GM19455 (cell line): ENCODE results near the gene NTM.

ENCODE experiments used
- ATAC-seq: cut with Tn5 transposase; IDR thresholded peaks from one replicate; pipeline ENCODE4 v1.9.1; 2021; ENCODE audit not compliant: unreplicated experiment

NTM gene

DNA sequence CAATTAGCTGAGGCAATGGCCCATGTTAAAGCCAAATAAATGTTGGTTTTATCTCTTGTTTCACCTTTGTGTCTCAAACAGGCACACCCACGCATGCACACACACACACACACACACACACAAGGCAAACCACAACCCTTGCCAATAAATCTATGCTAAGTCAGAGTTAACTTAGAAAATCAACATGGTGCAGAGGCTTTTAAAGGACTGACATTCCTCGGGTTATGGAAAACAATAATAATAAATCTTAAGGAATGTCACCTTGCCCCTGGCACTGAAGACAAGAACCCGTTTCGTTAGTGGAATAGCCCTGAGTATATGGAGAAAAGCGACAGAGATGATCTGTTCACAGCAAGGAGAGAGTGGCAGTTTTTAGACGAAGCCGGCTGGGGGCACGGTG, 326.3 kb downstream of the NTM start:
- no peak for ATAC-seq

DNA sequence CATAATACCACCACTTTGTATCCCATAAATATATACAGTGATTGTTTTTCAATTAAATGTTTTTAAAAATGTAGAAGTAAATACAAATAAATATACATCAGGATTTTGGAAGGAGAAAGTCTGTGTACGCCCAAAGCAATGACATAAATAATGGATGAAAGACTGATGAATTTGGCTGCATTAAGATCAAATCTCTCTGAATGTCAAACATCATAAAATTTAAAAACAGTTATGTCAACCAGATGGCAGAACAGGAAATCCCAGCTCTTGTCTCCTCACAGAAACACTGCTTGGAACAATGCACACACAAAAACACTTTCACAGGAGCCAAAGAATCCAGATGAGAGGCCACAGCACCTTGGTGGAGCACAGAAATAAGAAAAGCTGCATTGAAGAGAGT, 332.9 kb downstream of the NTM start:
- no peak for ATAC-seq

DNA sequence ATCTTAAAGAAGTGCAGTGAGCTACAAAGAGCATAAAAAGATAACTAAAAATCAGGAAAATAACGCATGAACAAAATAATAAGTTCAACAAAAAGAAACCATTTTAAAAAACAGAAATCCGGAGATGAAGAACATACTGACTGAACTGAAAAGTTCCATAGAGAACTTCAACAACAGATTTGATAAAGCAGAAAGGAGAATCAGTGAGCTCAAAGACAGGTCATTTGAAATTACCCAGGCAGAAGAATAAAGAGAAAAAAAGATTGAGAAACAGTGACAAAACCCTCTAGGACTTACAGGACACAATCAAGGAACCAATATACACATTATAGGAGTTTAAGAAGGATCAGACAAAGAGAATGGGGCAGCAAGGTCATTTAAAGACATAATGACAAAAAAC, 334.3 kb downstream of the NTM start:
- ATAC-seq, result no peak

DNA sequence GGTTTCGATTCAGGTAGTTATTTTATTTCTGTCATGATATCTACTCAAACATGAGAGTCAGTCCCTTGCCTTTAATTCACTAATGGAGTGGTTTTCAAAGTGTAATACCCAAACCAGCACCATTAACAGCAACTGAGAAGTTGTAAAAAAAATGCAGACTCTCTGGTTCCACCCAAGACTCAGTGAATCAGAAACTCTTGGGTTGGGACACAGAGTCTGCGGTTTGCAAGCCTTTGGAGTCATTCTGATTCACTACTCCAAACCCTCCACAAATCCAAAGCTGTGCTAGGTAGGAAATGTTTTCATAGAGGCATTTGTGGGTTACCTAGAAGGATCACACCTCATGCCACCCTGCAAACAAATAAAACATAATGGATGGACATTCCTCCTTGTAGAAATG, 340.1 kb downstream of the NTM start:
- no peak for ATAC-seq

DNA sequence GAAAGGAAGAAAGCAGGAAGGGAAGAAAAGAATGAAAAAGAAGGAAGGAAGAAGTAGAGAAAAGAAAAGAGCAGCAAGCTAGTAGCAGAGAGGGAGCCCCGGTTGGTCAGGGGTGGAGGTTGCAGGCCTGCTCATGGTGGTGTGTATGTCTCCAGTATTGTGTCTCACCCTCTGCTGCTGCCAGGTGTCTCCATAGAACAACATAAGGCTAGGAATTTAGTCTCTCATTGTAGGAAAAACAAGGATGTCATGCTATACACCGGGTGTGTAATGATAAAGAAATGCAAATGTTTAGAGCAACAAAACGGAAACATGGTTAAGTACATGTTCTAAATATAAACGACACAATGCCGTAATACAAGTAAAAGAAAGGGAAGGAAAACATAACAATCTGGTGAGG, 342.5 kb downstream of the NTM start:
- ATAC-seq, result no peak

DNA sequence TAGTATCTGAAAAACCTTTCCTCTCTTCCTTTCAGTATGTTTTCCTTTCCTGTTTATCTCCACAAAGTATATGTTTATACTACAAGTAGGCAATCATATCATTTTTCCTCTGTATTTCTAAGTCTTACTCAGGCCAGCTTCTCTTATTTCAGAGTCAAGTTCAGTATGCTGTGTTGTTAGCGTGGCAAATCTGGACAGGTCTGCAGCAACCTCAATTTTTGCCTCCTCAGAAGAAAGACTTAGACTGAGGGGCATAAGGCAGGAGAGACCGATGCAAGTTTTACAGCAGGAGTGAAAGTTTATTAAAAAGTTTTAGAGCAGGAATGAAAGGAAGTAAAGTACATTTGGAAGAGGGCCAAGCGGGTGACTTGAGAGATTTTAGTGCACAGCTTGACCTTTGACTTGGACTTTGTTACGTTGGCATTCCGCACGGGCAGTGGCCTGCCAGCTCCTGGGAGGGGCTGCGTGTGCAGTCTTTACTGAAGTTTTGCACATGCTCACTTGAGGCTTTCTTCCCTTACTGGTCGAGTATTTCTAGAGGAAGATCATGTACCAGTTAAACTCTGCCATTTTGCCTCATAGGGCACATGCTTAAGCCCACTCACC, 343.2 kb downstream of the NTM start:
- ATAC-seq, result no peak

DNA sequence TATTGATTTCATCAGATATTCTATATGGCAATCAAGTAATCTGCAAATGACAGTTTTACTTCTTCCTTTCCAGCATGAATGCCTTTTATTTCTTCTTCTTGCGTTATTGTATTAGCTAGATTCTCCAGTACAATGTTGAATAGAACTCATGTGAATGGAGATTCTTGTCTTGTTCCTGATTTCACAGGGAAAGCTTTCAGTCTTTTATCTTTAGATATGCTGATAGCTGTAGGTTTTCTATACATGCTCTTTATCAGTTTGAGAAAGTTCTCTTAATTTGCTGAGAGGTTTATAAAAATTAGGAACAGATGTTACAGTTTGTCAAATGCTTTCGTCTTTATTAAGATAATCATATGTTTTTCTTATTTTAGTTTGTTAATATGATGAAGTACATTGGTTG, 347.2 kb downstream of the NTM start:
- ATAC-seq, result no peak

DNA sequence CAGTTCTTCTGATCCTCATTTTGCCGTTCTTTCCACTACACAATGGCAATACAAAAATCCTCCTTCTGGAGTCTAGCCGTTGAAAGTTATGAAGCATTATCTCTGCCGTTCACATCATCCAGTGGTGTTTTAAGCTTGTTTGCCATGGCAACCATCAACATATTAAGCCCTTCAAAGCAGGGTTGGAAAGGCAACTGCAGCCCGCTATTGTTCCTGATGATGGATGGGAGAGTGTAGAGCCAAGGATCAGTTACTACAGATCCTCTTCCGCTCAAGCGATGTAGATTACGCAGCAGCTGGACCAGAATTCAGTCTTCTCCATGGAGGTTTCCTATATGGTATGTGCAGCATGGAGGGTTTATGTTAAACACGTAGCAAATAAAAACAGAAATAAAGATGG, 352.7 kb downstream of the NTM start:
- ATAC-seq, result no peak

DNA sequence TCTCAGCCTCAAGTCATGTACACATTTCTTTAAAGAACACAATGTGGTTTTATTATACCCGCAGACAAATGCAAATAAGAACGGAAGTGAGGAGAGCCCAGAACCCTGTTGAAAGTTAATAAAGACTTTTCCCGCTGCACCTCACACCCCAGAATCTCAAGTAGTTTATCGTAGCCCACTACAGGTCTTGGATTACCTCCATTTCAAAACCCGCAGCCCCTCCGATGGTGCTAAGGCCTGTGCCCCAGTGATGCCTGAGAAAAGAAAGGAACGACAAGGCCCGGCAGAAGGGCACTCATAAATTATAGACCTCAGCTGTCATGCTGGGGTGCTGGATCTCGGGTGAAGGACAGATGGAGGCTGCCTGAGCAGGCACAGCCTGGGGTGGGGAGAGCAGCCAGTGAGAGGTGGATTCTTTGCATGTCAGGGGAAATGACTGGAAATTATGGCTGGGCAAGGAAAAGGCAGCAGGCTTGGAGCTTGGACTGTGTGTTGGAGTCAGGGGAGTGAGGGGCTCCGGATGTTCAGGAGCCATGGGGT, 354.1 kb downstream of the NTM start:
- no peak for ATAC-seq

DNA sequence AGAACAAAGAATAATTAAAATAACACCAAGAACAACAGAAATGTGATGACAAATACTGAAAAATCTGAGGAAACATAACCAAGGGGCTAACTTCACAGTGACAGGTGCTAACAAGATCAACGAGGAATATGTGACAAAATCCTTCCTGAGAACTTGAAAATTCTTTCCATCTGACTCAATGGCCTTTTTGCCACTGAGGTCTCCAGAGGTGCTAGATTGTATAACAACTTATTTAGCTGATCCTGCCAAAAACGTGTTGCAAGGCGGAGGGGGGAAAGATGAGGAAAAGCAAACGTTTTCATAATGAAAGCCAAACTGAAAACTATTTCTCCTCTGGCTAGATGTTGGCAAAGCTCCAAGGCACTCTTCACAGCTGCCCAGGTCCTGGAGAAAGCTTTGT, 364.5 kb downstream of the NTM start:
- no peak for ATAC-seq

DNA sequence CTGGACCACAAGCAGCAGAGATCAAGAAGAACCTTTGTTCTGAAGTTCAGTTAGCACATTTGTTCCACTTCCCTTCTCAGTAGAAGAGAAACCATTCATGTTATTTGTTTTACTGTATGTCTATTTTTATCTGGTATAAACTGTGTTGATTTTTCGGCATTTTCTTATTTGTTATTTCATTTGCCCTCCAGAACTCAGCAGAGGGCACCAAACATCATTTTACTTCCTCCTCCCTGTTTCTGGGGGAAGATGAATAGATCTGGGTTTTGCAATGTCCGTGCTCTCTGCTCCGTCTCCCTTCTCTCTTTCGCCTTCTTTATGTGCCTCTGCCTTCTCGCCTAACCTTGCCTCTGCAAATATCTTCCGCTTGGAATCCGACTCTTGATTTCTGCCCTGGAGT, 366.9 kb downstream of the NTM start:
- ATAC-seq, result no peak

DNA sequence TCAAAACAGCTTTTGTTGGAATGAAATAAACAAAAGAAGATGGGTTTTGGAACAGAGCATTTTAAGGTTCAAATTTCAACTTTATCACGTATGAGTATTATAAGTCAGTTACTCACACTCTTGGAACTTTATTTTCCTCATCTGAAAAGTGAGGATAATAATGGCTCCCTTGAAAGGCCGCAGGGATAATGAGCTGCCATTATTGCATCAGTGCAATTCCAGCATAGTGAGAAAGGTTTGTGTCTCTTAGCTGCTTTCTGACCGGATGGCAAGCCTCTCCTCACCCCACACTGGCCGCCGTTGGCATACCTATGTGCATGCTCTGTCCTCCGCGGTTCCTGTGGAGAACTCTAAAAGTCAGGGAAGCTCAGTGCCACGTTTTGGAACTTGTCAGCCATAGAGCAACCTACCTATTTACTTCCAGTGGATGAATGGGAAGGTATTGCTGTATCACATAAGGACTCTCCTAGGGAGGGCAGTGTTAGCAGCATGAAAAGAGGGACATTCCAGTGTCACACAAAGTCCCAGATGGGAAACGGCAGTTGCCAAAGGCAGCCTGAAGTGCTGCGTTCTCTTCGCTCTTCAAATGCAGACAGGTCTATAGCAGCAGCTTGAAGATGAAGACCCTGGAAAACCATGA, 368.9 kb downstream of the NTM start:
- ATAC-seq, result no peak

DNA sequence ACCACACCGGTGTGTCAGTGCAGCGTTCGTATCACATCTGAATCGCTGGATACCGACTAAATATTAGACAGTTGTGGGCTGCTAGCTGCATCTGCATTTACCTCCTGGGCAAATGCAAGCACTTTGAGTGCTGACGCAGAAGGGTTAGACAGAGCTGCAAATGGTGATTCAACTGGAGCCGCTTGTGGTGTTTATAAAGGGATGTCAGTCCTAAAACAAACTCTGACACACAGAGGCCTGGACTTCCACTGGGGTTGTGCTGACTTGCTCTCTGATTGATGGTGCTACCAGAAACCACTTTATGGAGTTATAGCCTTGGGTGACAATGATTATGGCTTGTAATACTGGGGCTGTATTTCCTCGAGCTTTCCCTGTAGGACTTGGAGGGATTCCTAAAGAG, 374.4 kb downstream of the NTM start:
- no peak for ATAC-seq

DNA sequence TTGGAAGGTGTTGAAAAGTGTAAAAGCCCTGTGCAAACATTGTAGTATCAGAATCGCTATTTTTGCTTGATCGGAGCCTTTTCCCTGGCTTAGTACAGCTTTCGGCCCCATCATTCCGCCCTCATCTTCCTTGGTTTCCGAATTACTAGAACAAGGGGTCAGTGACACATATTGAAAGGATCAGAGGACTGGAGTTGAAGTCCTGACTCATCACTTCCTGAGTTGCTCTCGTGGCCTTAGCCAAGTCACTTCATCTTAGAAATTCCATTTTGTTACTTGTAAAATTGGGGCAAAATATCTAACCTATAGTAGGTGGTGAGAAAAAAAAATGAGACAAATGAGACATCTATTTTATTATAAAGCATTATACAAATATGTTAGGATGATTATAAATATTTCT, 375.0 kb downstream of the NTM start:
- ATAC-seq, result no peak

DNA sequence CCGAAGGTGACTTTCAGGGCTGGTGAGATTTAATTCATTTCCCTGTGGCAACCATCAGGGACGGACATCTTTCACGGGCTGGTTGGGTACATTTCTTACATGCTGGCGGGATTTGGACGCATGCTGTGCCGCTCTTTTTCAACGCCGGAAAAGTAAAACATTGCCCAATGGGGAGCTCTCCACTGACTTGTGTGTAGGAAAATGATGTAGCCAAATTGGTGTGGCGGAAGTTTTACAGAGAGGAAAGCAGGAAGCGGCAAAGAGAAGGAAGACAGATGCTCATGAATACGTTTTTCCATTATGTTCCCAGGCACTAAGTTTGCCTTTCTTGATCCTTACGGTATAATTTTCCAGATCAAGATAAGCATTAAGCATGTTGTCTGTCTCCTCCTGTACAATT, 375.8 kb downstream of the NTM start:
- ATAC-seq, result no peak

DNA sequence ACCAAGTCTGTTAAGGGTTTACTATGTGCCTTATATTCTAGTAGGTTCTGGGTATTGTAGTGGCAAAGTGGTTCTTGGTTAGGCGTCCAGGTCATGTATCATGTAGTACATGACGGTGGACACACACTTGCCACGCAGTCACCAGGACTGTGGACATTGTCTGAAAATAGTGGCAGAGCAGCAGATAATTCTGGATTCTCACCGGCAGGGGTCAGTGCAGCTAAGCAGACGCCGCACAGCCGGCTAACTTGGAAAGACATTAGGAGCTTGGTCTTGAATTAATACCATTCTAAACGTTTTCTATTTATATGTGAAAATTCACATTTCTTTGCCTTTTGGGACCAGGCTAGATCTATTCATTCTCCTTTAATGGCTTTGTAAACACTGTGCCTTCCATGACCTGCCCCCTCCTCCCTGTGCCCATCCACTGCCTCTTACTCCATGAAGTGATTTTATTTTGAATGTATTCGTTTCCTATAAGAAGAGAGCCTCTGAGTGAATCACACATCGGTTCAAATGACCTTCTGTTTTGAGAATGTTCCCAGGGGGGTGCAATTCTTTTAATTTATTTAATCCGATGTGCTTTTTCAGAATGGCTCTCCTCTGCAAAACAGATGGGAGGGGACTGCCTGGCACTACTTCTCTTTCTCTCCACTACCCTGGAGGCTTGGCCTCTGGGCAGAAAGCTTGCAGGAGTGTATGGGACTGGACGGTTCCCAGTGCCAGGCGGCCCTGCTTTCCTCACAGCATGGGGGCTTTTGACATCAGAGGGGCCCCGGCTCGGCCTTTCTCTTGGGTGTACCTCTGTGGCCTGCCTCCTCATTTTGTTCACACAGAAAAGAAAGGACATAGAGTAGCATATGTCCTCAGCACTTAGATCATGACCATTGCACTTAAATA, 378.0 kb downstream of the NTM start:
- no peak for ATAC-seq

DNA sequence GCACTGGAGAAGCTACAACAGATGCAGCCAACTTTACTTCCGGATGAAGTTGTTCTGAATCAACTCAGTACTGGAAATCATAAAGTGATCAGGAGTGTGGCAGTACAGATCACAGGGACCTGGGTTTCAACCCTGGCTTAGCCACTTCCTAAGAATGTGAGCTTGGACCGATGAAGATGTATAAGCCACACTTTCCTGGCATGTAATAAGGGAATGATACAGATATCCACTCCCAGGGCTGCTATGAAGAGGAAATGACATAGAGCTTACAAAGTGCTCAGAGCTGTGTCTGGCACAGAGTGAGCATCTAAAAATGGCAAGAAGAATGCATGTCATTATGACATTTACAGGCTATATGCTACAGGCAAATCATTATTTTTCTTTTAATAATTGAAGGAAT, 378.7 kb downstream of the NTM start:
- no peak for ATAC-seq

DNA sequence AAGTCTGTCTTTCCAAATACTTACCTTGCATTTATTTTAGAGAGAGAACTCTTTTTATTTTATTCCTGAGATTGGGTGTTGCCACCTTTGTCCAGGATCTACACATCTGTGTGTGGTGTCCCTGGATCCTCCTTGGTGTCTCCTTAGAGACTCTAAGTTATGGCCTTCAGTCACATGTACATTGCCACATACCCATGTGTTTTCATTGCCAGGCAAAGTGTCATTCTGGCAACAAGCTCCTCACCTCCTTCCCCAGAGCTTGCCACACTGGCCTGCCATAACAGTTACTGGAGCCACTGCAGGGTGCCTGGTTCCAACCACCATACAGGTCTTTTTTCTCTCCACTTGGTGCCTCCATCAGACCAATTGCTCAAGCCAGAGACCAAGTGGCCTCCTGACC, 379.7 kb downstream of the NTM start:
- ATAC-seq, result no peak

DNA sequence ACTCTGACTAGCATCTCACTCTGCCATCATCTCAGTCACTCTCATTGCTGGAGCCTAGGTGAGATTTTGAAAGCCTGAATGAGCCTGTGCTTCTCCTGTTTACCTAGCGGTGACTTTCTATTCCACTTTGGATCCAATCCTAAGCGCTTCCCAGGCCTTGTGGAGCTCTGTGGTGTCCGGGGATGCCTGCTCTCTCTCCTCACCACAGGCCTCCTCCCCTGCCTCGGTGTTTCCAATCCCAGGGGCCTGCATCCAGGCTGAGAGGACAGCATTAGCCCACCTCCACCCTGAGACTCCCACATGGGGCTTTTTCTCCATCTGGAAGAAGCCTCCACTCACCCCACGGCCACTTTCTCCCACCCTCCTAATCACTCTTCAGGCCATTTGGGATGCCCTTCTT, 380.3 kb downstream of the NTM start:
- ATAC-seq, result no peak

DNA sequence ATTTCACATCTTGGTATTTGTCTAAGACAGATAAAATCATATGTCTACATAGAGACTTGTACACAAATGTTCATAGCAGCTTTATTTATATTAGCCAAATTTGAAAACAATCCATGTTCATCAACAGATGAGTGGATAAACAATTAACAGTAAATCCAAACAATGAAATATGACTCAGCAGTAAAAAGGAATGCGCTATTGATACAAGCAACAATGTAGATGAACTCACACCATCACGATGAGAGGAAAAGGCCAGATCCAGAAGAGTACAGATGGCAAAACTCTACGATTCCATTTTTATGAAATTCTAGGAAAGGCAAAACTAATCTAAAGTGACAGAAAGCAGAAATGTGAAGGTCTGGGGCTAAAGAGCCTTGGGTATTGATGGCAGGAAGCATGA, 384.3 kb downstream of the NTM start:
- no peak for ATAC-seq

DNA sequence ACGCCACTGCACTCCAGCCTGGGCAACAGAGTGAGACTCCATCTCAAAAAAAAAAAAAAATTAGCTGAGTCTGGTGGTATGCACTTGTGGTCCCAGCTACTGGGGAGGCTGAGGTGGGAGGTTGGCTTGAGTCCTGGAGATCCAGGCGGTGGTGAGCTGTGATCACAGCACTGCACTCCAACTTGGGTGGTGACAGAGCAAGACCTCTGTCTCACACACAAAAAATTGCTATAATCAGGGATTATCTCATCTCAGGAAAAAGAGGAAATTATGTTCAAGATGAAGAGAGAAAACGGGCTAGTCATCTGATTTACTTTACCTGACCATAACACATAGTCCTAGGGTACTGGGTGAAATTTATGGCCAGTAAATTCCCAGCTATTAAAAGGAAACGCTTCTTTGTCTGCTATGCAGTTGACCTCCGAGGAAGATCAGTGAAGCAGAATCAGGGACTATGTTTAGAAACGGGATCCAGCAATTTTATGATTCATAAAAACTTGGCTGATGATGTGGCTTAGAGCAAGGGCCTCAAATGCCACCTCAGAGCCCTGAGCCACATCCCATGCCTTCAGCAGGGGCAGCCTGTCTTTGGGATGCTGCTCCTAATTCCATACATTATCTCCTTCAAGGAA, 386.2 kb downstream of the NTM start:
- ATAC-seq, result no peak

DNA sequence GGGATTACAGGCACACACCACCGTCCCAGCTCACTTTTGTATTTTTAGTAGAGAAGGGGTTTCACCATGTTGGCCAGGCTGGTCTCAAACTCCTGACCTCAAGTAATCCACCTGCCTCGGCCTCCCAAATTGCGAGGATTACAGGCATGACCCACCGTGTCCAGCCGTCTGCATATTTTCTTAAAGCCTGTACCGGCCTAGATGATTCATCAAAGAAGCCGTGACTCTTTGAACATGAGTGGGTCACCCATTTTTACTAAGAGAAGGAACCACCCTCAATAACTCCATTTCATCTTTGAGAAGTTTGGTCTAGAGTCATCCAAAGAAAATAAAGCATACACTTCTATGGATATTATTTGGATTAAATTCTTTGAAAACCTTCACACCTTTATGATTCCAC, 388.3 kb downstream of the NTM start:
- no peak for ATAC-seq
